Loucy (cell line): Measurements from ENCODE around the gene RBP4.

Source experiments
- H2AFZ ChIP-seq: fragments of 200-600 bp; sonication (generic); 2 replicates; pipeline ENCODE4 v1.6.0; 2016; ENCODE audit warnings: antibody characterized with exemption, mild to moderate bottlenecking, low read length, moderate library complexity
- H3F3A ChIP-seq: fragments of 200-600 bp; 2 replicates; pipeline ENCODE4 v1.6.0; 2016; ENCODE audit warnings: antibody characterized with exemption, low read depth, mild to moderate bottlenecking
- H3K27me3 ChIP-seq: fragments of 200-600 bp; sonication (generic); 2 replicates; pipeline ENCODE4 v1.6.1; 2014; ENCODE audit warnings: low read length, mild to moderate bottlenecking; ENCODE audit not compliant: insufficient read depth, poor library complexity, severe bottlenecking
- H3K36me3 ChIP-seq: fragments of 200-600 bp; sonication (generic); 2 replicates; pipeline ENCODE4 v1.6.1; 2016; ENCODE audit warnings: low read length; ENCODE audit not compliant: insufficient read depth
- H3K4me1 ChIP-seq: fragments of 200-600 bp; sonication (generic); 2 replicates; pipeline ENCODE4 v1.5.1; 2014; ENCODE audit warnings: low read length, mild to moderate bottlenecking; ENCODE audit not compliant: insufficient read depth, poor library complexity, severe bottlenecking
- H3K4me2 ChIP-seq: fragments of 200-600 bp; sonication (generic); 2 replicates; pipeline ENCODE4 v1.6.0; 2014; ENCODE audit warnings: antibody characterized with exemption, low read length, low read depth, mild to moderate bottlenecking; ENCODE audit not compliant: poor library complexity, severe bottlenecking
- H3K4me3 ChIP-seq: fragments of 200-600 bp; sonication (generic); 2 replicates; pipeline ENCODE4 v1.5.1; 2014; ENCODE audit warnings: low read length, mild to moderate bottlenecking, mixed read lengths; ENCODE audit not compliant: poor library complexity, severe bottlenecking
- H3K79me2 ChIP-seq: fragments of 200-600 bp; sonication (generic); 2 replicates; pipeline ENCODE4 v1.6.1; 2014; ENCODE audit warnings: low read length; ENCODE audit not compliant: insufficient read depth
- H3K9ac ChIP-seq: fragments of 200-600 bp; sonication (generic); 2 replicates; pipeline ENCODE4 v1.6.0; 2014; ENCODE audit warnings: mild to moderate bottlenecking, low read depth, low read length, moderate library complexity; ENCODE audit not compliant: poor library complexity, severe bottlenecking
- H3K9me2 ChIP-seq: fragments of 200-600 bp; sonication (generic); replicated peaks from 2 replicates; pipeline ENCODE4 v1.6.1; 2016; ENCODE audit warnings: low read depth, low read length, mixed read lengths
- H3K9me3 ChIP-seq: fragments of 200-600 bp; sonication (generic); 2 replicates; pipeline ENCODE4 v1.6.1; 2014; ENCODE audit warnings: mild to moderate bottlenecking, antibody characterized with exemption, low read length, low read depth; ENCODE audit not compliant: insufficient read depth
- H4K20me1 ChIP-seq: fragments of 200-600 bp; sonication (generic); 2 replicates; pipeline ENCODE4 v1.6.0; 2014; ENCODE audit warnings: antibody characterized with exemption, low read length, mild to moderate bottlenecking; ENCODE audit not compliant: insufficient read depth, poor library complexity, severe bottlenecking
- EZH2phosphoT487 ChIP-seq: fragments of 200-600 bp; IDR thresholded peaks from 2 replicates; pipeline ENCODE4 v1.6.1; 2018; ENCODE audit warnings: antibody characterized with exemption, mild to moderate bottlenecking, moderate library complexity, borderline replicate concordance
- TF ChIP-seq, protein P1 (sequence below): fragments of 200-600 bp; sonication (generic); conservative IDR thresholded peaks from 2 replicates; pipeline ENCODE4 v1.5.1; 2014; ENCODE audit warnings: mild to moderate bottlenecking, antibody characterized with exemption, low read length

Gene RBP4

DNA sequence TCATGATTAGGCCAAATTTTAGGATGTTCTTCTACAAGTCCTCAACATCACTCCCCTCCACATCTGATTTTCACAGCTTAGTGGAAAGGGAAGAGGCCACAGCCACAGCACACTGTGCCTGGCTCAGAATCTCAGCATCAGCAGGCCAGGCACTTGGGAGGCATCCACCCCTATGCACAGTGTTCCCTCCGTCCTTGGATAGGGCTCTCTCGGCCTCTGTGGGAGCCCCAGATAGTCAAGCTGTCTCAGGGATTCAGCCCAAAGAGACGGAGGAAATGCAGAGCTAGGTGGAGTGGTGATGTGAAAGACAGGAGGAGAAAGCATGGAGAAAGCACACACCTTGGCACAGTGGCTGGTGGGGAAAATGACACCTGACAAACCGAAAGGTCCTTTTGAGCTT, 1.3 kb downstream of the RBP4 start:
- Histone ChIP-seq H3K4me2 (no peak overlapping the region), H3K9me3 (no peaks in the 10 kb centered on the region), H3K4me1 (no peaks in the 10 kb centered on the region), H2AFZ (no peak overlapping the region), H4K20me1 (no peaks in the 10 kb centered on the region), H3K9ac (no peak overlapping the region), H3K27me3 (no peaks in the 10 kb centered on the region), H3F3A (no peaks in the 10 kb centered on the region), H3K9me2 (no peaks in the 10 kb centered on the region), H3K4me3 (no peak overlapping the region), H3K79me2 (no peaks in the 10 kb centered on the region), H3K36me3 (no peaks in the 10 kb centered on the region)
- no peak for TF ChIP-seq EZH2phosphoT487
- TF ChIP-seq, protein P1, sequence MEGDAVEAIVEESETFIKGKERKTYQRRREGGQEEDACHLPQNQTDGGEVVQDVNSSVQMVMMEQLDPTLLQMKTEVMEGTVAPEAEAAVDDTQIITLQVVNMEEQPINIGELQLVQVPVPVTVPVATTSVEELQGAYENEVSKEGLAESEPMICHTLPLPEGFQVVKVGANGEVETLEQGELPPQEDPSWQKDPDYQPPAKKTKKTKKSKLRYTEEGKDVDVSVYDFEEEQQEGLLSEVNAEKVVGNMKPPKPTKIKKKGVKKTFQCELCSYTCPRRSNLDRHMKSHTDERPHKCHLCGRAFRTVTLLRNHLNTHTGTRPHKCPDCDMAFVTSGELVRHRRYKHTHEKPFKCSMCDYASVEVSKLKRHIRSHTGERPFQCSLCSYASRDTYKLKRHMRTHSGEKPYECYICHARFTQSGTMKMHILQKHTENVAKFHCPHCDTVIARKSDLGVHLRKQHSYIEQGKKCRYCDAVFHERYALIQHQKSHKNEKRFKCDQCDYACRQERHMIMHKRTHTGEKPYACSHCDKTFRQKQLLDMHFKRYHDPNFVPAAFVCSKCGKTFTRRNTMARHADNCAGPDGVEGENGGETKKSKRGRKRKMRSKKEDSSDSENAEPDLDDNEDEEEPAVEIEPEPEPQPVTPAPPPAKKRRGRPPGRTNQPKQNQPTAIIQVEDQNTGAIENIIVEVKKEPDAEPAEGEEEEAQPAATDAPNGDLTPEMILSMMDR: no peak

DNA sequence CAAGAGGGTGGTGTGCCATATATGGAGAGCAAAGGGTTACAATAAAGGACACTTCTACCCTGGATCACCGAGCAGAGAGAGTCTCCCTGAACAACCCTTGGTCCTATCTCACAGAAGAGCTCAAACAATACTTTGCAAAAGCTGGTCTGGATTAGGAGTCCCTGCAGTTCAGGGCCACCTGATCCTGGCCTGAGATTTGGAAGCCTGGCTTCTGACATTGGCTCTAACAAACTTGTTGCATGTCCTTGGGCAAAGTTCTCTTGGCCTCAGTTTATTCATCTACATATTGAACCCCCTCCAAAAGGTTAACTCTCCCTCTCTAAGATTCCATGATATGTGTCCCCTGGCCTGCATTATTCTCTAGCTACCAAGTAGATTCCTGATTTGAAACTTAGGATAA, 1.7 kb downstream of the RBP4 start:
- Histone ChIP-seq H3K4me1 (no peaks in the 10 kb centered on the region), H3K4me2 (no peak overlapping the region), H3K79me2 (no peaks in the 10 kb centered on the region), H3K9ac (no peak overlapping the region), H3K9me3 (no peaks in the 10 kb centered on the region), H3K36me3 (no peaks in the 10 kb centered on the region), H3F3A (no peaks in the 10 kb centered on the region), H3K4me3 (no peak overlapping the region), H3K9me2 (no peaks in the 10 kb centered on the region), H3K27me3 (no peaks in the 10 kb centered on the region), H4K20me1 (no peaks in the 10 kb centered on the region), H2AFZ (no peak overlapping the region)
- TF ChIP-seq EZH2phosphoT487: no peak
- TF ChIP-seq, protein P1: no peak

DNA sequence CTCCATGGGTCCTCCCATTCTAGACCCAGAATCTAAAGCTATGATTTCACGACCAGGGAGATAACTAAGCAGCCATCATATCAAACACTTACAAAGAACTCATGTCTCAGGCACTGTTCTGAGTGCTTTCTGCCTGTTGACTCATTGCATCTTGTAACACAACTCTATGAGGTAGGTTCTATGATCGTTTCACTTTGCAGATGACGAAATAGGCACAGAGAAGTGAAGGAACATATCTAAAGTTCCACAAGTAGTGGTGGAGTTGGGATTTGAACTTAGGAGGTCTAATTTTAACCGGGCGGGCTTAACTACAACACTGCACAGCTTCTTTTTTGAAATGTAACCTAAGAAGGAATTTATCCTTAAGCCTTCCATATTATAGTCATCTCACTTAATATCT, 2.9 kb downstream of the RBP4 start:
- no peaks in the 10 kb centered on the region for H4K20me1 ChIP-seq

More for the DNA sequence above, 2.9 kb downstream of the RBP4 start:
- no peak overlapping the region for H3K4me3 ChIP-seq
- H3K27me3 ChIP-seq: no peaks in the 10 kb centered on the region
- H2AFZ ChIP-seq: no peak overlapping the region
- H3K79me2 ChIP-seq: no peaks in the 10 kb centered on the region
- no peak overlapping the region for H3K9ac ChIP-seq
- no peaks in the 10 kb centered on the region for H3K4me1 ChIP-seq
- no peaks in the 10 kb centered on the region for H3K9me3 ChIP-seq
- H3F3A ChIP-seq: no peaks in the 10 kb centered on the region
- TF ChIP-seq EZH2phosphoT487: no peak
- TF ChIP-seq, protein P1: no peak
- no peaks in the 10 kb centered on the region for H3K9me2 ChIP-seq
- H3K36me3 ChIP-seq: no peaks in the 10 kb centered on the region
- H3K4me2 ChIP-seq: no peak overlapping the region
